Measurements from ENCODE around the gene RNF213.
A peak's percentile ranks its signal among the peaks of the same experiment; 100 is the strongest.

Gene RNF213

GRCh38 chr17:80441133-80441578, 180.5 kb downstream of the RNF213 start:
- peak; percentile 85 for DNase-seq

GRCh38 chr17:80441598-80442322, 181.1 kb downstream of the RNF213 start:
- no peak for DNase-seq

DNA sequence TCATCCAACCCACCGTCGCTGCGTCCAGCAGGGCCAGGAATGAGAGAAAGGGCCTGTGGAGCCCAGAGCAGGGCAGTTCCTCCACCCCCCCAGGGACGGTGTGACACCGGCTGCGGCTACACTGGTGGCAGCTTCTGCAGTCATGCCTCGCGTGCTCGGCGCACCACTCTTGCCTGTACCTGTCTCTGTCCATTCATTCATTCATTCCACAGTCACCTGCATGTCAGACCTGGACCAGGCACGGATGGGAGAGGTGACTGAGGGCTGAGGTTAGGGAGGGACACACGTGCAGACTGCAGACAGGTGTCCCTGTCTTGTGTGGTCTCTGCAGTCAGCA, 181.6 kb downstream of the RNF213 start:
- DNase-seq = no peak

- no peak for DNase-seq
Observed at GRCh38 chr17:80442764-80443163, 182.1 kb downstream of the RNF213 start.

DNA sequence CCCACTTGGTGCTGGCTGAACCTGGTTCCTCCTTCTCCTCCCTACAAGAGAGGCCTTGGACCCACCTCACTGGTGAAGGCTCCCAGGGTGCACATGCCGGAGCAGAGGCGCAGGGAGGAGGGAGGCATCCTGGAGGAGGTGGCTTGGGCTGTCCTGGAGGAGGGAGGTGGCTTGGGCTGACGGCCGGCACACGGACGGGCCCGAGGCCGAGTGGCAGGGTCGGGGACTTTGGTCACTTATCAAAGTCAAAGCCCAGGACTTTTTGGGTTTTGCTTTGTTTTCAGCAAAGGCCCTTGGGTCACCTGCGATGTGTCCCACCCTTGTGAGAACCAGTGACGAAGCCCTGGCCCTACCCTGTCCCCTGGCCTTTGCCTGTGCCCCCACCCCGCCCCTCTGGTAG, 182.8 kb downstream of the RNF213 start:
- no peak for DNase-seq

- no peak for DNase-seq
Observed at GRCh38 chr17:80443916-80444643, 183.4 kb downstream of the RNF213 start.

GRCh38 chr17:80444644-80444979, 184.0 kb downstream of the RNF213 start:
- no peak for DNase-seq

- no peak for DNase-seq
Observed at GRCh38 chr17:80445007-80445725, 184.5 kb downstream of the RNF213 start.

DNA sequence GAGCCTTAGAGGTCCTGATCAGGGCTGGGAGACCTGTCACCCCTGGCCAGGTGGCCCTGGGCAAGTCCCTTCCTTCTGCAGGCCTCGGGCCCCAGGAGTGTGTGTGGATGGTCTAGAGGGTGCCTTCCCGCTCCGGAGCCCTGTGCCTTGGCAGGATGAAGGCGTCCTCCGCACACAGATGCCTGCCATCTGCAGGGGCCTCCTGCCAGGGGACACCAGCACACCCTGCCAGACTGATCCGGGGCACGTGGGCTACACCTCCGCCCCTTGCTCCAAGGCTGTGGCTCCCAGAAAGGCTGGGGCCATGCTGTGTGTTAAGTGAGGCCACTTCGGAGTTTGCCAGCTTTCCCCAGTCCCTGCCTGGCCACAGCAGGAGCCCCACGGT, 185.1 kb downstream of the RNF213 start:
- no peak for DNase-seq

DNA sequence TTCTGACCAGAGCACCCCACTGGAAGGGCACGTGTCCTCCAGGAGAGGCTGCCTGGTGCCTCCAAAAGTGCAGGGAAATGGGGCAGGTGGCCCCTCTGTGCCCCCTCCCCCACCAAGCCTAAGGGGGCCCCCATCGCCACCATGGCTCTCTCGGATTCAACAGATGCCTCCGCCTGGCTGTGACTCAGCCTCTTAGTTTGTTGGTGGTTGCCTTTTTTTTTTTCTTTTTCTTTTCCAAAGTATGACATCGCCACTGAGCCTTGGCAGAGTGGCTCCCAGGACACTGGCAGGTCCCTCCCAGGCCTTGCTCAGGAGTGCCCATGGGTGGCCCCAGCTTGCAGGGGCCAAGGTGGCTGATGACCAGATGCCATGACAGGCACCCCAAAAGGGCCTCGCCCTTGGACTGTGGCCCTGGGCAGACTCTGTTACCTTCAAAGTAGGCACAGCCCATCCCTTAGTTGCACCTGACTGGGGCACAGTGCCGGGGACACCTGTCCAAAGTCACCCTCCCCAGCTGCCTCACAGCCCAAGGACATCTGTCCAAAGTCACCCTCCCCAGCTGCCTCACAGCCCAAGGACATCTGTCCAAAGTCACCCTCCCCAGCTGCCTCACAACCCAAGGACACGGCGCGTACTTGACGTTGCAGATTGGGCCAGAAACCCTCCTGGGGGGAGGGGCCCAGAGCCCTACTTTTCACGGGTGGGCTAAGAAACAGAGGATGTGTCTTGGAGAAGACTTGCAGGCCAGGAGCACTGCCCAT, 186.2 kb downstream of the RNF213 start:
- no peak for DNase-seq

GRCh38 chr17:80447790-80448189, 187.1 kb downstream of the RNF213 start:
- DNase-seq = no peak

Measured in right forelimb (tissue), 1 donor.